IMR-90 (cell line): ENCODE measurements around the gene SLC16A5.

Experiments
- BHLHE40 ChIP-seq: fragments of 150-350 bp; IDR thresholded peaks from 2 replicates; pipeline ENCODE4 v1.6.1; 2016; ENCODE audit warnings: mild to moderate bottlenecking, low read depth, low read length
- CTCF ChIP-seq: conservative IDR thresholded peaks from 2 replicates; pipeline ENCODE4 v1.5.1; 2012; ENCODE audit warnings: mild to moderate bottlenecking, low read depth, low read length, improper control_type of control experiment
- FOS ChIP-seq: fragments of 150-350 bp; IDR thresholded peaks from 2 replicates; pipeline ENCODE4 v1.6.1; 2016; ENCODE audit warnings: low read depth, low read length
- POLR2A ChIP-seq: IDR thresholded peaks from 2 replicates; pipeline ENCODE4 v1.6.1; 2012; ENCODE audit warnings: mild to moderate bottlenecking, low read depth, low read length
- RAD21 ChIP-seq: IDR thresholded peaks from 2 replicates; pipeline ENCODE4 v1.6.1; 2012; ENCODE audit warnings: low read length, improper control_type of control experiment

DNA sequence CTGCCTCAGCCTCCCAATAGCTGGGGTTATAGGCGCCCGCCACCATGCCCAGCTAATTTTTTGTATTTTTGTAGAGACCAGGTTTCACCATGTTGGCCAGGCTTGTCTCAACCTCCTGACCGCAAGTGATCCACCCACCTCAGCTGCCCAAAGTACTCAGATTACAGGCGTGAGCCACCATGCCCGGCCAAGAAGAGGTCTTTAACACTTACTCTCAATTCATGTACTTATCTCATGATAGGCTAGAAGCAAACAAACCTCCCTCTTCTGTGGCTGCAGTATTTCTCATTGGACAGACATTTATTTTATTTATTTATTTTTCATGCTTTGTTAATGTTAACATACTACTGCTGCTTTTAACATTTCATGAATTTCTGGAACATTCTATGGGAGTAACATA, 50.8 kb downstream of the SLC16A5 start:
- no peak for TF ChIP-seq CTCF
- no peak for TF ChIP-seq BHLHE40
- no peak for TF ChIP-seq FOS
- no peak for TF ChIP-seq POLR2A
- TF ChIP-seq RAD21: no peak
